Keratinocyte (primary cell): Measurements from ENCODE around the gene NOL12.

Experiments used
- EZH2 ChIP-seq: IDR thresholded peaks from one replicate; pipeline ENCODE4 v1.6.1; 2012; ENCODE audit warnings: inconsistent platforms, mild to moderate bottlenecking, low read length, moderate library complexity
- TF ChIP-seq, protein P1 (sequence below), 3 experiments: IDR thresholded peaks in 1 of 3; conservative IDR thresholded peaks in 1 of 3; optimal IDR thresholded peaks in 1 of 3; 2 replicates in 2 of 3; 3 replicates in 1 of 3; pipeline versions ENCODE3 to v1.5.1; 2011; ENCODE audit warnings: low read length in 3 of 3, mild to moderate bottlenecking in 3 of 3, moderate library complexity in 2 of 3, control low read depth in 1 of 3, inconsistent platforms in 1 of 3; ENCODE audit not compliant: insufficient read depth in 2 of 3; ENCODE audit errors: extremely low read depth in 1 of 3

DNA sequence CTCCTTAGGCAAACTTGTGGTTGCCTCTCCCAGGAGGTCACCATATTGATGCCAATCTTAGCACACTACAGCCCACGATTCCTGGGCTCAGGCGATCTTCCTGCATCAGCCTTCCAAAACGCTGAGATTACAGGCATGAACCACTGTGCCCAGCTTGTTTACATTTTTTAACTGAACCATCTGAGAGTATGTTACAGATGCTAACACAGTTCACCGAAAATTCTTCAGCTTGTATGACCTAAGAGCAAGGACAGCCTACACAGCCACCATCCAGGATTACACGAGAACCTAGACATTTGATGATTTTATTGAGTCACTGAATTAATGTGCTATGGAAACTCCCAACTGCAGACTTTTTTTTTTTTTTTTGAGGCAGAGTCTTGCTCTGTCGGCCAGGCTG lies 16.6 kb upstream of the NOL12 start:
- TF ChIP-seq, protein P1, sequence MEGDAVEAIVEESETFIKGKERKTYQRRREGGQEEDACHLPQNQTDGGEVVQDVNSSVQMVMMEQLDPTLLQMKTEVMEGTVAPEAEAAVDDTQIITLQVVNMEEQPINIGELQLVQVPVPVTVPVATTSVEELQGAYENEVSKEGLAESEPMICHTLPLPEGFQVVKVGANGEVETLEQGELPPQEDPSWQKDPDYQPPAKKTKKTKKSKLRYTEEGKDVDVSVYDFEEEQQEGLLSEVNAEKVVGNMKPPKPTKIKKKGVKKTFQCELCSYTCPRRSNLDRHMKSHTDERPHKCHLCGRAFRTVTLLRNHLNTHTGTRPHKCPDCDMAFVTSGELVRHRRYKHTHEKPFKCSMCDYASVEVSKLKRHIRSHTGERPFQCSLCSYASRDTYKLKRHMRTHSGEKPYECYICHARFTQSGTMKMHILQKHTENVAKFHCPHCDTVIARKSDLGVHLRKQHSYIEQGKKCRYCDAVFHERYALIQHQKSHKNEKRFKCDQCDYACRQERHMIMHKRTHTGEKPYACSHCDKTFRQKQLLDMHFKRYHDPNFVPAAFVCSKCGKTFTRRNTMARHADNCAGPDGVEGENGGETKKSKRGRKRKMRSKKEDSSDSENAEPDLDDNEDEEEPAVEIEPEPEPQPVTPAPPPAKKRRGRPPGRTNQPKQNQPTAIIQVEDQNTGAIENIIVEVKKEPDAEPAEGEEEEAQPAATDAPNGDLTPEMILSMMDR (optimal IDR thresholded peaks at IDR 0.05 in 1 of 3, IDR thresholded peaks at IDR 0.05 in 1 of 3, conservative IDR thresholded peaks at IDR 0.05 in 1 of 3; ENCODE audit: extremely low read depth in 1 of 3, insufficient read depth in 2 of 3, low read length in 3 of 3): no peak
- TF ChIP-seq EZH2: no peak
